Fibroblast of villous mesenchyme (primary cell): ENCODE results near the gene TP53RK. TPM values are rescaled to one million over a fixed set of nuclear protein-coding genes. Genes with fewer than 3 reads are reported as not detected.

Experiments used
- DNase-seq: peaks from one replicate; pipeline ENCODE4 v3.0.0-alpha.2; 2010; ENCODE audit warnings: low read depth
- H3K4me3 ChIP-seq: 2 replicates; pipeline ENCODE4 v1.5.1; 2011; ENCODE audit warnings: low read depth, mild to moderate bottlenecking, low read length
- CTCF ChIP-seq: IDR thresholded peaks from 2 replicates; pipeline ENCODE4 v1.5.1; 2012; ENCODE audit warnings: low read depth, mild to moderate bottlenecking, low read length; ENCODE audit not compliant: insufficient read depth
- total RNA-seq: library from RNA; depleted of rRNA; stranded (reverse); fragments of >200 nt; gene quantifications from 2 replicates; pipeline ENCODE4 v1.2.3, GENCODE V29; 2012

TP53RK gene
- total RNA-seq, 1 donor: 26.3 TPM

GRCh38 chr20:46646659-46647380, 42.4 kb downstream of the TP53RK start:
- H3K4me3 ChIP-seq: no peak overlapping the region
- no peak for DNase-seq
- TF ChIP-seq CTCF: no peak

- no peak for TF ChIP-seq CTCF
- DNase-seq: no peak
- H3K4me3 ChIP-seq: no peak overlapping the region
Observed at GRCh38 chr20:46646122-46646521, 43.1 kb downstream of the TP53RK start.

- no peak overlapping the region for H3K4me3 ChIP-seq
- no peak for TF ChIP-seq CTCF
- DNase-seq: no peak
Observed at GRCh38 chr20:46644733-46645132, 44.5 kb downstream of the TP53RK start.

GRCh38 chr20:46644160-46644559, 45.1 kb downstream of the TP53RK start:
- H3K4me3 ChIP-seq: no peak overlapping the region
- no peak for TF ChIP-seq CTCF
- DNase-seq: no peak

- TF ChIP-seq CTCF: no peak
- H3K4me3 ChIP-seq: no peak overlapping the region
- no peak for DNase-seq
Observed at GRCh38 chr20:46642969-46643343, 46.3 kb downstream of the TP53RK start.

GRCh38 chr20:46642265-46642968, 46.8 kb downstream of the TP53RK start:
- DNase-seq: no peak
- no peak overlapping the region for H3K4me3 ChIP-seq
- no peak for TF ChIP-seq CTCF
